Right renal cortex interstitium (tissue), 3 donors: ENCODE data around the gene NPY2R. TPM values are rescaled to one million over a fixed set of nuclear protein-coding genes. Genes with fewer than 3 reads are reported as not detected.

ENCODE experiments used
- DNase-seq, 3 donors: peaks; one replicate each; pipeline ENCODE4 v3.0.0-alpha.2; 2013; ENCODE audit warnings: low read depth in 3 of 3, low spot score in 2 of 3
- polyA plus RNA-seq, 3 donors: library from polyadenylated mRNA; unstranded; fragments of 120-200 nt; gene quantifications; one replicate each; pipeline ENCODE4 v1.2.1, GENCODE V29; 2013; ENCODE audit not compliant: insufficient read length in 3 of 3

NPY2R gene, protein sequence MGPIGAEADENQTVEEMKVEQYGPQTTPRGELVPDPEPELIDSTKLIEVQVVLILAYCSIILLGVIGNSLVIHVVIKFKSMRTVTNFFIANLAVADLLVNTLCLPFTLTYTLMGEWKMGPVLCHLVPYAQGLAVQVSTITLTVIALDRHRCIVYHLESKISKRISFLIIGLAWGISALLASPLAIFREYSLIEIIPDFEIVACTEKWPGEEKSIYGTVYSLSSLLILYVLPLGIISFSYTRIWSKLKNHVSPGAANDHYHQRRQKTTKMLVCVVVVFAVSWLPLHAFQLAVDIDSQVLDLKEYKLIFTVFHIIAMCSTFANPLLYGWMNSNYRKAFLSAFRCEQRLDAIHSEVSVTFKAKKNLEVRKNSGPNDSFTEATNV
- under 1 TPM; 0.27 to 0.89 (median 0.89) TPM for polyA plus RNA-seq

GRCh38 chr4:155208258-155209054 is at the start of gene NPY2R:
Gene NPY2R, plus strand, starts transcription at chr4:155208636. Its CDS starts 5,304 bp downstream, at chr4:155213940.
- DNase-seq: no peak

GRCh38 chr4:155161357-155161756 is 47.1 kb upstream of the NPY2R start:
- DNase-seq: no peak

GRCh38 chr4:155164718-155165117 is 43.7 kb upstream of the NPY2R start:
- no peak for DNase-seq

DNA sequence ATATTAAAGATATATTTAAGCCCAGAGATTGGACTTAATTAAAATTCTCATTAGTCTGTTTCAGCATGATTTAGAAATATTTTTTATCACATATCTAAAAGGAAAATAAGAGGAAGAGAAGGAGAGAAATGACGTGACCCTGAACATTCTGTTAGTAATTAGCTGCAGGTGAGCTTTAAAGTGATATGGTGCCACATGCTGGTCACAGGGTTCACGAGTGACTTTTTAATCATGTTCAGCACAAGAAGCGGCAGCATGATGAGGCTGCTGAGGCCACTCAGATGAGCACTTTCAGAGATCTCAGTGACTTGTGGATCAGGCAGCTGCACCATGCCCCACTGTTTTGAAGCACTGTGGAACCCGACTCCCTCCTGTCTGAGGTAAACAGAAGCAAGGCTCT is 37.9 kb upstream of the NPY2R start:
- DNase-seq: no peak

DNA sequence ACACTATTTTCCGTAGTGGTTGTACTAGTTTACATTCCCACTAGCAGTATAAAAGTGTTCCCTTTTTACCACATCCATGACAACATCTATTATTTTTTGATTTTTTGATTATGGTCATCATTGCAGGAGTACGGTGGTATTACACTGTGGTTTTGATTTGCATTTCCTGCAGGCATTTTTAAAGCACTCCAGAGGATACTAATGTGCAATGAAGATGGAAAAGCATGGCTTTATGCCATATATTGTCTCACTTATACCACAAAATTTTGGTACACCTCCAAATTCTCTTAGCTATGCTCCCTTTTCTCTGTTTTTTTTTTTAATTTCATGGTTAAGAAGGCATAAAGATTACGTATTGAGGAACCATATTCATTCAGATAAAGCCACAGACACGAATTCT is 35.1 kb upstream of the NPY2R start:
- no peak for DNase-seq

DNA sequence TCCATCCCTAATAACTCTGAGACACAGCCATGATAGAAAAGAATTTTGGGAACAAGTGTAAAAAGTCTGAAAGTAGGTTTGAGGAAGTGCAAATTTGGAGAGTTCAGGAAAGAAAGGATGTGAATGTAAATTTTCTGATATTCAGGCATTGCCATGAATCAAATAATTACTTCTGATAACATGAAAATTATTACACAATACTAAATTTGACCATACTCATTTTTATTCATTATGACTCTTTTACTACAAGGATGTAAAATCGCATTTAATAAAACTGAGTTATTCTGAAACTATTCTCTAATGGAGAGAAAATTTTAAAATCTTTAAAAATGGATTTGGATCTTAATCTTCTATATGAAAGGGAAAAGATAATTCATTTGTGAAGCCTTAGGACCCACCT is 33.8 kb upstream of the NPY2R start:
- DNase-seq: no peak

DNA sequence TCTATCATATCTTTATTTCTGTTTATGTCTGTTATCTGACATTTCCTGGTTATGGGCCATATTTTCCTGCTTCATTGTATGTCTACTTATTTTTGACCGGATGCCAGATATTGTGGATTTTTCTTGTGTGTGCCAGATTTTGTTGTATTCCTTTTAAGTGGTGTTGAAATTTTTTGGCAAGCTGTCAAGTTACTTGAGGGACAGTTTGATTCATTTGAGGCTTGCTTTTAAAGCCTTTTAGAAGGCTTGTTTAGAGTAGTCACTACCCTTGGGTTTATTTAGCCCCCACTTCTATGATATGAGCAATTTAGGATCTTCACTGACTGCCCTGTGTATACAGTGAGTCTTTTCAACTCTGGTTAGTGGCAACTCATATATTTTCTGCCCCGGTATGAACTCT is 29.2 kb upstream of the NPY2R start:
- no peak for DNase-seq

DNA sequence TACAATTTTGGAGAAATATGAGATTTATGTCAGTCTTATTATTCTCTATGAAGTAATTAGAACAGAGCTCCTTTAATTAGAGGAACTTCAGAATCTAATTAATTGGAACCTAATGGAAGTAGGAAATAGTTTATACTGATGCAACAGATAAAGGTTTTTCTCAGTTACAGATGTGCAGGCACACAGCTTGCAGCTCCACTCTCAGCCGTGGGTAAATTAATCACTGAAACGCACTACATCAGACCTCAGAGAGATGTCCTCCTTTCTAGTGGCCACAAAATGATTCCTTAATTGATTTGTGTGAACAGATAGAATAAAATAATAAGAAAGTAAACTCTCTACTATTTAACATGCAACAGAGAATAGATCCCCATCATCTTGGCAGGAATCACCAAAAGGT is 21.5 kb upstream of the NPY2R start:
- no peak for DNase-seq

GRCh38 chr4:155187989-155188388 is 20.4 kb upstream of the NPY2R start:
- no peak for DNase-seq

- no peak for DNase-seq
These were observed 18.3 kb upstream of the NPY2R start for GRCh38 chr4:155190099-155190498.

DNA sequence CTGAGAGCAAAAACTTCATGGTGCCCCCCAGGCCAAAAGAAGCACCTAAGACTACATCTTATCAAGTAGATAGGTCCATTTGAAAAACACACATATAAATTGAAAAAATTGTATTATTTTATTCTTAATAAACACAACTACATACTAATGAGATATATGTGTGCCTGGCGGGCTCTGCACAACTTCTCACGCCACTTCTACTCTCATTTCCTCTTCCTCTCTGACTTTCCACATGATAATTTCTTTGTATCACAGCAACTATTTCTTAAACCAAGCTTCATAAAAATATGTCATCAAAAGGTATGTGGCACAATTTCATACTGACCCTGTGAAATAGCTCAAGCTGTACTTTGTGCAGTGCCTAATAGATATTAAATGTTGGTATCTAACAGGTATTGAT is 10.7 kb upstream of the NPY2R start:
- DNase-seq: no peak

- peak in 1 of 3 donors; percentile 12 for DNase-seq
These were observed 740 bp upstream of the NPY2R start for GRCh38 chr4:155207534-155208257.

GRCh38 chr4:155220025-155220424 is 11.6 kb downstream of the NPY2R start:
- DNase-seq: no peak

- DNase-seq: no peak
These were observed 18.7 kb downstream of the NPY2R start for GRCh38 chr4:155227131-155227530.

GRCh38 chr4:155228713-155229112 is 20.3 kb downstream of the NPY2R start:
- no peak for DNase-seq

DNA sequence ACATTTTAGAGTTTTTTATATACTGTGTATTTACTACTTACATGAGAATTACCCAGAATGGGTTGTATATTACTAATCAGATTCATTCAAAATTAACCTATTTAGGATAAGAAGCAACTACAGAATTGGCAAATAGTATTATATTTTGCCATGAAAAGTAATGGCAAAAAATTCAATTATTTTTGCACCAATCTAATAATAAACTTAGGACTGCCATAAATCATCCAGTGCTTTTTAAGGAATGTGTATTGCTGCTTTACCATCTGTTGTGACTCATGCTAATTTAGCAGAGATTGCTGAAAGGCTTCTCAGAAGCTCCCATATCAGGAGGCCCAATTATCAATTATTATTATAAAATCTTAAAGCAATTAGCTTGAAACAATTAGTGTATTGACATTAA is 24.0 kb downstream of the NPY2R start:
- DNase-seq: no peak

DNA sequence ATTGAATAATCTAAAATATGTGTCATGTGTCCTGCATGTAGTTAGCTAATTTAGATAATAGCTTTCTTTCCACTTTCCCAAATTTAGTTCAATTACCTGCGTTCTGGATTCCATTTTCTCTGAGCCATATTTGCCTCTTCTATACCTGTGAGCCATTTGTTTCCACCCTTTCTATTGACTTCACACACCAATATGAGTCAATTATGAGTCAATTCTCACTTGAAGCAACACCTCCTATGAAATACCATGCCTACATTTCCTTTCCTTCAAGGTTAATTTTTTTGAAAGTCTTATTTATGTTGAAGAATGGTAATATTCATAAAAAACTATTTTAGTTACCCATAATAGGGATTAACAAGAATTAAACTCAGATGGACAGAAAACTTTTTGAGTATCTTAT is 25.8 kb downstream of the NPY2R start:
- no peak for DNase-seq

DNA sequence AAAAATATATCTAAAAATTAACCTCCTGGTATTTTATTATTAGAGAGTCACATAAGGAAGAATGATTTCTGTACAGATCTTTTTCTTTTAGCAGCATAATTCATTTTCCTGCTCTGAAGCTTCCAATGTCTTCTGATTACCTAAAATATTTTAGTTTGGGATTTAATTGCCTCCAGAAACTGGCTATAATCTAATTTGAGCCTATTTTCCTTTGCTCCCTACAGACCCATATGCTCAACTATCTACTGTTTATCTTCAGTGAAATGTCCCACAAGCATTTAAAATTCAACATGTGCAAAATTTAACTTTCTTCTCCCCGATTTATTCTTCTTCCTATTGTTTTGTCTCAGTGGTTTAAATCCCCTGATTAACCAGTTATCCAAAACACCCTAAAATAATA is 29.1 kb downstream of the NPY2R start:
- no peak for DNase-seq

GRCh38 chr4:155241225-155241624 is 32.8 kb downstream of the NPY2R start:
- no peak for DNase-seq

- DNase-seq: no peak
These were observed 33.2 kb downstream of the NPY2R start for GRCh38 chr4:155241664-155242063.

DNA sequence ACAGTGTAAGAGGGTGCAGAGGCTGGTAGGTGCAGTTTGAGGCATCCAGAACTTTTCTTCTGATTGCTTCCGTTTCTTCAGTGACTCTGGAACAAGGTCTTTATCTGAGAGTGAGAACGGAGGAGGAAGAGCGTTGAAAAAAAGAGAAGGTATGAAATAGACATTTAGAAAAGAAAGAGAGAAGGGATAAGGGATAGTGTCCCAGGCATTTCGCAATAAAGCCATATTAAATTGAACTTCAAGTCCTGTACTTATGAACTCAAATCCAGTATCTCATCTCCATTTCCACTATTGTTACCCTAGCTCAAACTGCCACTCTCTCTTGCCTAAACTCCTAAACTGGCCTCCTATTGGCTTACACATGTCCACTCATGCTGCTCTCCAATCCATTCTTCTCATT is 36.7 kb downstream of the NPY2R start:
- no peak for DNase-seq
